HG03280 (cell line): ENCODE results near the gene GPRC5D.

Experiments used
- ATAC-seq: cut with Tn5 transposase; IDR thresholded peaks from one replicate; pipeline ENCODE4 v1.9.1; 2021; ENCODE audit warnings: mild to moderate bottlenecking, moderate library complexity; ENCODE audit not compliant: unreplicated experiment

The GPRC5D gene

DNA sequence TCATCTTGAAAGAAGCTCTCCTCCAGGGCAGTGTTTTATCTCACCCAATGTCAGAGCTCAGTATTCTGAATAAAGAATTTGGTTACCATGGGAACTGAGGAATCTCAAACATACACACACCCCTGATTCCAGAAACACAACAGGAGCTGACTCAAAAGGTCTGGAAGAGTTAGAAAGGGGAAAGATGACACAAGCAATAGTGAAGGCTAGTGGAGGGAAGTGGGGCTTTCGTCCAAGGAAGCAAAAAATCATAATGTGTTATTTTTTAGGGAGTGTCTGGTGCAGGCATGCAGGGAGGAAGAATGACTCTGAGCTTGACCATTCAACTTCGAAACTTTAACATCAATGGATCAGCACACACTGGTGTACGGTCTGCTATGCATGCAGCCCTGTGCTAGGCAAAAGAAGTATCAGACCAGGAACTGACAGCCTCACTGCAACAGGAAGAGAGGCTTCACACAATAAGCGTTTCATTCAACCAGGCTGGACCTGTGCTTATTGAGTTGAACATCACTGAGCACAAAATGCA, 27.8 kb upstream of the GPRC5D start:
- ATAC-seq, result no peak

DNA sequence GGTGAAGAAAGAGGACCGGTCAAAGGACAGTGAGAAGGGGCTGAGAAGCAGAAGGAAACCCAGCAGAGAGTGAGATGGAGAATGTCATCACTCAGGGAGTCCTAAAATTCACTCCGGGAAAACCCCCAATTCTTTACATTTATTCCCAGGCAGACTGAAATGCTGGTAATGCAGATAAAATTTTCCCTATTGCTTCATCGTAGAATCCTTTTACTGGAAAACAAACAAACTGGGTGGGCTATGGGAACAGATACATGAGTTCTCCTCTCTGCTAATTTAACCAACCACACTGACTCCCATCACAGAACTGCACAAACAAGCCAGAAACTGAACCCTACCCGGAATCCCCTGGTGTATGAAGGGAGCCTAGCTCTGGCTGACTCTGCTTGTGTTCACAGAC, 27.2 kb upstream of the GPRC5D start:
- ATAC-seq, result no peak

DNA sequence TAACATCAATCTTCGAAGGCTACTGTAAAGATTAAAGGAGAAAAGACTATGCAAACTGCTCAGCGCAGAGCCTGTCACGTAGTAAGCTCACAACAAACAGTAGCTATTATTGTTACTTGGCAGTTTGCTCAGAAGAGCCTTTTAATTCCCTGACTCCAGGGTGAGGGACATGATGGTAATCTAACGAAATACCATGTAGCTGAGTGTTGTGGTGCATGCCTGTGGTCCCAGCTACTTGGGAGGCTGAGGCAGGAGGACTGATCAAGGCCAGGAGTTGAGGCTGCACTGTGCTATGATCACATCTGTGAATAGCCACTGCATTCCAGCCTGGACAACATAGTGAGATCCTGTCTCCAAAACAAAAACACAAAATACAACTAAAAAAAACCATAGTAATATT, 25.3 kb upstream of the GPRC5D start:
- no peak for ATAC-seq

GRCh38 chr12:12976366-12976765, 24.4 kb upstream of the GPRC5D start:
- no peak for ATAC-seq

DNA sequence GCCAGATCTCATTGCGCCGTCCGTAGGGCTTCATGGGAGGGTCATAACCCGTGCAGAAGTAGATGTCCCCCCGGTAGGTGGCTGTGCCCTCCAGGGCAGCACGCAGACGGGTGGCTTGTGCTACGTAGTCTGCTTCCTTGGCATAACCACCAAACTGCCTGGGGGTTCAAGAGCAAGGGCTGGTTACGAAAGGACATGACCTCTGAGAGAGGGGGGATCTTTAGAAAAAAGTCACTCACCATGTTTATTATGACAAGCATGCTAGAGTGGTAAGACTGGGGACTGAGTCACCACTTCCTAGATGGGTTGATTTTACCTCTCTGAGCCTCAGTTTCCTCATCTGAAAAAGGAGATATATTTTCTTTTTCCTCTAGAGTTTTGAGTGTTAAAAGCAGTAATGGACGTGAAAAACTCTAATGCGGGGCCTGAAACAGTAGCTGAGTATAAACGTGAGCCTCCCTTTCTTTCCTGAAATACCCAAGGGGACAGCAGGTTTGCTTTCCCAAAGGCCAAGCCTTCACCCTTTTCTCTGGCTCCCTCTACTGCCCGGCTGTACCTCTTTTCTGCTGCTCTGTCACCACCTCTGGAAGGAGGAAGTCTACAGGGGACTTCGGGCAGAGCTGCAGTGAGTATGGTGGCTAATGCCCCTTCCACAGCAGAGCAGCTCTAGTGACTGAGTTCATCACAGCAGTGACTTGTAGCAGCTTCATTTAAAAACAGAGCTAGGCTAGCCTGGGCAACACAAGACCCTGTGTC, 23.5 kb upstream of the GPRC5D start:
- no peak for ATAC-seq

DNA sequence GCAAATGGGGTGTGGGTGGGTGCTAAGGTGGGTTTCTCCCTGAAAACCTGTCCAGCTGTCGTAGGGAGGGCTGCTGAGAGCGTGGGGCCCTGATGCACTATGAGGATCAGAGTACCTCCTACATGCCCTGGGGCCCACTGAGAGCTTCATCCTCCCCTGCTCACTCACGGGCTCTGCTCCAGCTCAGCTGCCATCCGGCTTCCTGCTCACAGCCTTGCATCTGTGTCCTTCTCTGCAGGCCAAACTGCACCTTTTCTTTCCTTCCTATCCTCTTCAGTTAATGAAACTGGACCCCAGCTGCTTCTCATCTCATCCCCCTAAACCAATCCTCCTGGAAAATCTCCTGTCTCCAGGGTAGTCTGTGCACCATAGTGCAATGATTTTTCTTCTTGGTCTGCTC, 22.2 kb upstream of the GPRC5D start:
- ATAC-seq, result no peak

- no peak for ATAC-seq
These were observed 21.0 kb upstream of the GPRC5D start for GRCh38 chr12:12973019-12973418.

GRCh38 chr12:12965836-12966235, 13.9 kb upstream of the GPRC5D start:
- no peak for ATAC-seq

DNA sequence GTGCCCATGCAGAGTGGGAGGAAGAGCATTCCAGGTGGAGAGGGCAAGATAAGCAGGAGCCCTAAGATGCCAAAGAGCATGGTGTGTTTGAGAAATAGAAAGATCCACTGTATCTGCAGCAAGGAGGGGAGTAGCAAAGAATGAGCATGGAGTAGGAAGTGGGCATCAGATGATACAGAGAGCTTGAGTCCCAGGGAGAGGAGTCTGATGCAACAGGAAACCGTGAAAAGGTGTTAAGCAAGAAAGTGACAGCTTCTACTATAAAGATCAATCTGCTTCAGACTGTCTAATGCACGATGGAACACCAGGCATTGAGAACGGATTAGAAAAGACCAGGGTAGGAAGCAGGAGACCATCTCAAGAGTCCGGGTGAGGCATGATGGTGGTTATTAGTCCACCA, 12.3 kb upstream of the GPRC5D start:
- no peak for ATAC-seq

GRCh38 chr12:12960639-12961209, 8.8 kb upstream of the GPRC5D start:
- no peak for ATAC-seq

DNA sequence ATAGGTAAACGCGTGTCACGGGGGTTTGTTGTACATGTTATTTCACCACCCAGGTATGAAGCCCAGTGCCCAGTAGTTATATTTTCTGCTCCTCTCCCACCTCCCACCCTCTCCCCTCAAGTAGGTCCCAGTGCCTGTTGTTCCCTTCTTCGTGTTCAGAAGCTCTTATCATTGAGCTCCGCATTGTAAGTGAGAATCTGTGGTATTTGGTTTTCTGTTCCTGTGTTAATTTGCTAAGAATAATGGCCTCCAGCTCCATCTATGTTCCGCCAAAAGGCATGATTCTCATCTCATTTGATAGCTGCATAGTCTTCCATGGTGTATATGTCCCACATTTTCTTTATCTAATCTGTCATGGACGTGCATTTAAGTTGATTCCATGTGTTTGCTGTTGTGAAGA, 6.9 kb upstream of the GPRC5D start:
- no peak for ATAC-seq

- ATAC-seq, result no peak
These were observed 3.1 kb upstream of the GPRC5D start for GRCh38 chr12:12954878-12955625.

DNA sequence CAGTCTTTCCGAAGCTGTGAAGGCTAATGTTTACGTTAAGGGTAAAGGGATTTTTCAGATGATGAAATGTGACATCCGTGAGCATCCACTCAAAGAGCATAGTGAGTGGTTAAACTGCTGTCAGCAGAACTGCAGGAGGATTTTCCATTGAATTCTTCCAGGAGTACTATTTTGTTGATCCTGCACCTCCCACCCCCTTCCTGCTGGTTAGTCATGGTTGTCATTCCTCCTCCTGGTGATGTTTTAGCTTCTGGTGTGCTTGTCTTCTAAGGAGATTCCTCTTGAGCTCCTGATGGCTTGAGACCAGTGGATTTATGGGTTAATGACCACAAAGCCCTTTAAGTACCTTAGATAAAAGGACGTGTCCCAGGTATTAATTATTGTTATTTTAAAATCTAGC, 2.4 kb upstream of the GPRC5D start:
- ATAC-seq, result no peak

DNA sequence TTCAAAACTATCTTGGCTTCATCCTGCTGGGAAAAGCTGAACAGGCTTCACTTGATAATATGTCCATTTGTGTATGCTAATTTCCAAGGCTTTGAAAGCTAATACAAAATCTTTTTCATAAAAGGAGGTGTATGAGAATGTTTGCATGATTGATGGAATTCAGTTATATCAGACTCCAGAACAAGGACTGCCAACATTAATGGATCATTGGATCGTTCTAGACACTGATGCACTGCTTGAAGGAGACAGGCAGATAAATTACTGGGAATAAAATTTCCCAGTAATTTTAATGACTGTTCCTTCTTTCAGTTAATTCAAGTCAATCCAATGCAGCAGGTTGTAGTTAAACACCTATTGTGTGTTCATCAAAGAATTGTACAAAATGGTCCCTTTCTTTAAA, 466 bp downstream of the GPRC5D start:
- no peak for ATAC-seq

DNA sequence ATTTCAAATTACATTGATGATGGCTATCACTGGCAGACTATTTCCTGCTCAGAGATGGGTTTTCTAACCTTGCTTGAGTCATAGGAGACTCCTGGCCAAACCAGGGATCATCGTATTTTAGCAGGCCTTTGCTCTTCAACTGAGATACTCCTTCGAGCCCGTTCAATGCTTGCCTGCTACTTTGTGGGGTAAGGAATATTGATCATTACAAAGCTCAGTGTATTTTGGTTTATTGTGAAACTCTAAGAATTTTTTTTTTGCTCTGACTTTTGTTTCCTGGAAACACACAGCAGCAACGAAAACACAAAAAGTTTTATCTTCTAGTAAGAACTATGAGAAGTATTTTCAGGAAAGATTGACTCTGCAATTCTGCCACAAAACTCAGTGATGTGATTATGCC, 4.1 kb downstream of the GPRC5D start:
- no peak for ATAC-seq

DNA sequence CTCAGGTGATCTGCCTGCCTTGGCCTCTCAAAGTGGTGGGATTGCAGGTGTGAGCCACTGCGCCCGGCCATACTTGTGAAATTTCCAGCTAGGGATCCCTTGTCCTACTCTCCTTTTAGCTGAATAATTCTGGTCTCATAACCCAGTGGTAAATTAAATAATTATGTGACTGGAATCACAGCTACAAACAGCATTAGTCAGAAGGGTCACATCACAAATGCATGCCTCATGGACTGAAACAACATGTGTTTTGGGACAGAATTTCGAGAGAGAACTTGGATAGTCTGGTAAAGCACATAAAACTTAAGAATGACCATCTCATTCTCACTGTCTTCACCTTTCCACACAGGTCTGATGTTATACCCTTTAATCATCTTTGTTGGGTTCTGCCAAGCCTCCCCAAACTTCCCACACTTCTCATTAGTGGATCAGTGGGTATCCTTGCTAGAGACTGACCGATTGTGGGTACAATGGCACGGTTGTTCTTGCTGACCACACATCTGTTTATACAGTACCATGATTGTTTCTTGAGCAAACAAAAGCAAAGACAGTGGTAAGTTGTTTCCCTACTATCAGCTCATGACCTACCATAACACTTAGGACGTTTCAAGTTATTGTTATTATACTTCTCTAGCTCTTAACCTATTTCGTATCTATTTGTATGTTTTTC, 5.1 kb downstream of the GPRC5D start:
- ATAC-seq, result no peak

- ATAC-seq, result no peak
These were observed 6.4 kb downstream of the GPRC5D start for GRCh38 chr12:12945591-12945990.

DNA sequence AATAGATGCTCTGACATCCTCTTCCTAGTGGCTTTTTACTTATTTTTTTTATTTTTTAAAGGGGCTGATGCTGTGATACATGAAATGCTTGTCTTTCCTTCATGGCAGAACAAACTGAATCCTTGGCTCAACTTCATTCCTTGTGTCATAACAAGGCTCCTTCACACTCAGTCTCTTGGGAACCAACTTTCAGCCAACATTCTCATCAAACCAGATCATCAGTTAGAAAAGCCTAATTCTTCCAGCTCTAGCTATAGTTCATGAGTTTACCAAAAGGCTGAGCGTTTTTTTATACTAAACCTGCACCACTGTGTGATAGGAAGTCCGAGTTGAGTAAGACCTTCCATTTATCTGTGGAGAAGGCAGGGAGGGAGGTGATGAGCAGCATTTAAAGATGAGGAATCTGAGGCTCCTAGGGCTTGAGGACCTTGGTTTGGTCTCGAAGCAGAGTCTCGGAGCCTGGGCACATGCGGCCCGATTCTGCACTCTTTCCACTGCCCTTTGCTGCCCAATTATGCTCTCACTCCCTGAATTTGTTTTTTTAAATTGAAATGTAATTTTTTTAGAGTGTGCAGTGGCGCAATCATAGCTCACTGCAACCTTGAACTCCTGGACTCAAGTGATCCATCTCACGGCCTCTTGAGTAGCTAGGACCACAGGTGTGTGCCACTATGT, 8.2 kb downstream of the GPRC5D start:
- no peak for ATAC-seq

DNA sequence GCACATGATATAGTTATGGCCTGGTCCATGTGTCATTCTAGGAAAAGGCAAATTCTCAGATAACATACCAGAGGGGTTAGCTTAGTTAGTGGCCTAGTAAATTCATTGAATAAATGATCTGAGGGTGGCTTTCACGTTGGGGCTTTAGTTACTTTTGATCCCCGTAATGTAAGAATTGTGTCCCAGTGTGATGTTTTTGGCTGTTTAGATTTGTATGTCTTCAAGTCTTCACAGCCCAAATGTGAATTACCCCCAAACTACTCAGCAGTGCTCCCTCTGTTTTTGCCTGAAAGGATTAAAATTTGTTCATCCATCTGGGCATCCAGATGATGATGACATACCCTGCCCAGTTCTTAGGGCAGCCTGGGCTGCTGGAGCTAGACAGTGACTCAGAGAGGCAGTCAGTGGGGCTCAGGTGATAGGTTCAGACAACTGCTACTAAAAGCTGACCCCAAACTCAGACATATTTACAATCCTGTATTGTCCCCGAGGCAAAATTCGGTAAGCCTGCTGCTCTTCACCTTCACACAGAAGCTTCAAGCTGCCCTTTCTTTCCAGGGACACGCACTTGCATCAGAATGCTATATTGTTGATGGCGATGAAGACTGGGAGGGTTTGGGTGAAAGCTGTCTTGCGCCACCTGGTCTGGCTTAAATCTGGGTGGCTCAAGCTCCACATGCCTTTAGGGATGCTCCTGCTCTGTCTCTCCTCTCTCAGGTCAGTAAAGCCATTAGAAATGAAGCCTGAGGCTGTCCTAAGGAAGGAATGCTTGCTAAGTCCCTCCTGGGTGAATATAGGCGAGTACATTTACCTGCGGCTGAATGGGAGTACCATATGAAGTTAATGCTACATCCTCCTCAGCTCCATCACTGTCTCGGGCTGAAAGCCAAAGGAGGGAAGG, 10.3 kb downstream of the GPRC5D start:
- no peak for ATAC-seq

GRCh38 chr12:12939888-12940287, 12.1 kb downstream of the GPRC5D start:
- no peak for ATAC-seq
